Cardiac muscle cell (in vitro differentiated cells and primary cell): Measurements from ENCODE around the gene HIVEP2. TPM values are rescaled to one million over a fixed set of nuclear protein-coding genes. Genes with fewer than 3 reads are reported as not detected.
A peak's percentile ranks its signal among the peaks of the same experiment; 100 is the strongest.

Experiments used
- DNase-seq, 2 donors: peaks; one replicate each; pipeline versions ENCODE4 v3.0.0 to v3.0.0-alpha.2; 2010 to 2017; ENCODE audit warnings: low read depth in 1 of 2, low spot score in 1 of 2
- H3K27ac ChIP-seq: fragments of 200-600 bp; sonication (generic); 2 replicates; pipeline ENCODE4 v1.5.1; 2016
- H3K27me3 ChIP-seq: fragments of 200-600 bp; sonication (generic); 2 replicates; pipeline ENCODE4 v1.6.0; 2016; ENCODE audit warnings: control low read depth
- H3K36me3 ChIP-seq: fragments of 200-600 bp; sonication (generic); 2 replicates; pipeline ENCODE4 v1.5.1; 2016; ENCODE audit warnings: control low read depth
- H3K4me1 ChIP-seq: fragments of 200-600 bp; sonication (generic); 2 replicates; pipeline ENCODE4 v1.8.1; 2017; ENCODE audit warnings: low read depth, mild to moderate bottlenecking, mixed run types
- H3K4me3 ChIP-seq: fragments of 200-600 bp; sonication (generic); 2 replicates; pipeline ENCODE4 v1.5.1; 2016; ENCODE audit warnings: mild to moderate bottlenecking
- H3K9me3 ChIP-seq: fragments of 200-600 bp; sonication (generic); 2 replicates; pipeline ENCODE4 v1.5.1; 2017; ENCODE audit warnings: low read depth, mild to moderate bottlenecking, control low read depth
- CTCF ChIP-seq: IDR thresholded peaks from 2 replicates; pipeline ENCODE4 v1.5.1; 2012; ENCODE audit warnings: low read depth, mild to moderate bottlenecking, low read length
- polyA plus RNA-seq: library from polyadenylated mRNA; unstranded; fragments of >200 nt; fragmentation: Nextera tagmentation; extraction: Ambion mirVana; gene quantifications from 2 replicates; pipeline ENCODE4 v1.2.1, GENCODE V29; 2016
- total RNA-seq: library from RNA; depleted of rRNA; stranded (reverse); fragments of >200 nt; gene quantifications from 2 replicates; pipeline ENCODE4 v1.2.3, GENCODE V29; 2016

The HIVEP2 gene
- total and polyA plus RNA-seq, 2 experiments from 2014 or later = 3.6 to 18.0 TPM

GRCh38 chr6:142907544-142907943, 37.4 kb downstream of the HIVEP2 start:
- Histone ChIP-seq H3K9me3 (no peaks in the 10 kb centered on the region), H3K27ac (no peak overlapping the region)

GRCh38 chr6:142906945-142907470, 38.0 kb downstream of the HIVEP2 start:
- H3K4me1 ChIP-seq = peaks cover 9% of the 10 kb centered on the region
- no peaks in the 10 kb centered on the region for H3K27me3 ChIP-seq
- no peak for DNase-seq
- H3K4me3 ChIP-seq = no peak overlapping the region
- no peak for TF ChIP-seq CTCF
- no peaks in the 10 kb centered on the region for H3K36me3 ChIP-seq
- no peak overlapping the region for H3K27ac ChIP-seq
- no peaks in the 10 kb centered on the region for H3K9me3 ChIP-seq

More at GRCh38 chr6:142907544-142907943, 37.4 kb downstream of the HIVEP2 start:
- no peak overlapping the region for H3K4me3 ChIP-seq
- TF ChIP-seq CTCF = no peak
- H3K36me3 ChIP-seq = no peaks in the 10 kb centered on the region
- H3K4me1 ChIP-seq = peaks cover 5% of the 10 kb centered on the region
- no peak for DNase-seq
- no peaks in the 10 kb centered on the region for H3K27me3 ChIP-seq

GRCh38 chr6:142903812-142904211, 41.2 kb downstream of the HIVEP2 start:
- DNase-seq = no peak
- no peak overlapping the region for H3K4me3 ChIP-seq
- H3K36me3 ChIP-seq = no peaks in the 10 kb centered on the region
- H3K27me3 ChIP-seq = no peaks in the 10 kb centered on the region
- H3K27ac ChIP-seq = no peak overlapping the region
- H3K9me3 ChIP-seq = no peaks in the 10 kb centered on the region
- TF ChIP-seq CTCF = no peak
- peaks cover 33% of the 10 kb centered on the region for H3K4me1 ChIP-seq

- no peaks in the 10 kb centered on the region for H3K36me3 ChIP-seq
- H3K4me3 ChIP-seq = no peak overlapping the region
- H3K4me1 ChIP-seq = peaks cover 35% of the 10 kb centered on the region
- no peaks in the 10 kb centered on the region for H3K27me3 ChIP-seq
- no peak for TF ChIP-seq CTCF
- H3K9me3 ChIP-seq = no peaks in the 10 kb centered on the region
- no peak overlapping the region for H3K27ac ChIP-seq
- DNase-seq = peak; percentile 25 to 99
These were observed 42.3 kb downstream of the HIVEP2 start for GRCh38 chr6:142902636-142903053.

- DNase-seq = no peak
- no peaks in the 10 kb centered on the region for H3K9me3 ChIP-seq
- H3K27me3 ChIP-seq = no peaks in the 10 kb centered on the region
- H3K36me3 ChIP-seq = no peaks in the 10 kb centered on the region
- H3K4me1 ChIP-seq = peaks cover 35% of the 10 kb centered on the region
- H3K27ac ChIP-seq = peak overlapping the region; percentile 81
- no peak for TF ChIP-seq CTCF
- H3K4me3 ChIP-seq = no peak overlapping the region
These were observed 43.4 kb downstream of the HIVEP2 start for GRCh38 chr6:142901611-142902010.
